Activated B cell treated with CpG ODN at 0.5 μM for 24 hours (primary cell): ENCODE data around the gene NPAS2. TPM values are rescaled to one million over a fixed set of nuclear protein-coding genes. Genes with fewer than 3 reads are reported as not detected.

Experiments
- ATAC-seq: fragments of 200-7000 bp; cut with Tn5 transposase; one replicate; pipeline ENCODE4 v1.10.0; 2021; ENCODE audit warnings: low read depth, mild to moderate bottlenecking, moderate library complexity
- CTCF ChIA-PET: fragments of 350-600 bp; sonication (Branson Sonifier 250); formaldehyde crosslinking; loops from one replicate; lab custom pipeline; 2021; ENCODE audit warnings: antibody characterized with exemption; lab: Charles Lee
- POLR2A ChIA-PET: fragments of 350-600 bp; sonication (Branson Sonifier 250); formaldehyde crosslinking; loops from one replicate; lab custom pipeline; 2021; ENCODE audit warnings: antibody characterized with exemption; lab: Charles Lee
- DNase-seq: peaks from one replicate; pipeline ENCODE4 v3.0.0; 2022
- H3K27ac Mint-ChIP-seq: one replicate; pipeline ENCODE4 v1.8.0; 2020; ENCODE audit warnings: mixed read lengths
- H3K27me3 Mint-ChIP-seq: one replicate; pipeline ENCODE4 v1.8.0; 2021; ENCODE audit warnings: mixed read lengths
- H3K36me3 Mint-ChIP-seq: one replicate; pipeline ENCODE4 v1.8.0; 2021; ENCODE audit warnings: low read depth, mixed read lengths
- H3K4me1 Mint-ChIP-seq: one replicate; pipeline ENCODE4 v1.8.0; 2021; ENCODE audit warnings: mixed read lengths
- H3K4me3 Mint-ChIP-seq: one replicate; pipeline ENCODE4 v1.8.0; 2020; ENCODE audit warnings: mild to moderate bottlenecking, mixed read lengths
- H3K9me3 Mint-ChIP-seq: one replicate; pipeline ENCODE4 v1.8.0; 2020; ENCODE audit warnings: mixed read lengths
- intact Hi-C: fragments of 100-400 bp; cut with micrococcal nuclease; formaldehyde crosslinking; loops from one replicate; pipeline ENCODE4 v1.15.1; 2024
- total RNA-seq: library from RNA; stranded (reverse); gene quantifications from 2 replicates; pipeline ENCODE4 v1.2.3, GENCODE V29; 2022
- TF ChIP-seq, protein P1 (sequence below): fragments of 200-600 bp; IDR thresholded peaks from one replicate; pipeline ENCODE4 v1.8.0; 2022; ENCODE audit warnings: antibody characterized with exemption, mild to moderate bottlenecking

NPAS2 gene
- total RNA-seq, 1 donor from 2014 or later = not detected

DNA sequence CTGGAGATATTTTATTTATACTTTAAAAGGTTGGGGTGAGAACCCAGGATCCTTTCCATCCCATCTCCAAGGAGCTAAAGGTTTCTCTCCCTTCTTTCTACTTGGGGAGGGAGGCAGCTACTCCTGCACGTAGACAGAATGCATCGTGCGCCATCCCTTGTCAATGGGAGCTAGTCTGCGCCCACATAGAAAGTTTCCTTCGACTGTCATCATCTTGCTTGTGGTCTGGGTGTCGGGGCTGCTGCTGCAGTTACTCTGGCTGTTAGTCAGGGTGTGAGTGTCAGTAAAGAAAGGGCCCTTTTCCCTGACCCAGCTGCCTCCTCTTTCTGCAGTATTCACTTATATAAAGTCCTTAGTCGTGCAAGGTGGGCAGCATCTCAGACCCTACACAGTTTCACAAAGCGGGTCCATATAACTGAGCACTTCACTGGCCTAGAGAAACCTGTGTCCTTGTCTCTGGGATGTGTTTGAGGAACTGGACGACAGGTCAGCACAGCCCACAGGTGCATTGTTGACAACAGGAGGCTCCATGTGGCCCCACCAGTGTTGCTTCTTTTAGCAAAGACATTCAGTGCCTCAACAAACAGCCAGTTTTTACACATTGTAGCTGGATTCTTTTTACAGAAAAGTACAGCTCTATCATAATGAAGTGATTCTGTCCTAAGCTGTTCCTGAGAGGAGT lies 22.4 kb downstream of the NPAS2 start:
- Mint-ChIP-seq H3K27me3 (peaks cover 21% of the 10 kb centered on the region), H3K4me1 (no peaks in the 10 kb centered on the region), H3K4me3 (no peak overlapping the region), H3K9me3 (no peaks in the 10 kb centered on the region), H3K27ac (no peak overlapping the region), H3K36me3 (no peaks in the 10 kb centered on the region)
- TF ChIP-seq, protein P1, sequence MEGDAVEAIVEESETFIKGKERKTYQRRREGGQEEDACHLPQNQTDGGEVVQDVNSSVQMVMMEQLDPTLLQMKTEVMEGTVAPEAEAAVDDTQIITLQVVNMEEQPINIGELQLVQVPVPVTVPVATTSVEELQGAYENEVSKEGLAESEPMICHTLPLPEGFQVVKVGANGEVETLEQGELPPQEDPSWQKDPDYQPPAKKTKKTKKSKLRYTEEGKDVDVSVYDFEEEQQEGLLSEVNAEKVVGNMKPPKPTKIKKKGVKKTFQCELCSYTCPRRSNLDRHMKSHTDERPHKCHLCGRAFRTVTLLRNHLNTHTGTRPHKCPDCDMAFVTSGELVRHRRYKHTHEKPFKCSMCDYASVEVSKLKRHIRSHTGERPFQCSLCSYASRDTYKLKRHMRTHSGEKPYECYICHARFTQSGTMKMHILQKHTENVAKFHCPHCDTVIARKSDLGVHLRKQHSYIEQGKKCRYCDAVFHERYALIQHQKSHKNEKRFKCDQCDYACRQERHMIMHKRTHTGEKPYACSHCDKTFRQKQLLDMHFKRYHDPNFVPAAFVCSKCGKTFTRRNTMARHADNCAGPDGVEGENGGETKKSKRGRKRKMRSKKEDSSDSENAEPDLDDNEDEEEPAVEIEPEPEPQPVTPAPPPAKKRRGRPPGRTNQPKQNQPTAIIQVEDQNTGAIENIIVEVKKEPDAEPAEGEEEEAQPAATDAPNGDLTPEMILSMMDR = no peak
- no peak for ATAC-seq
- intact Hi-C loops = no loop called here
- DNase-seq = no peak
- CTCF ChIA-PET = no interaction called here
- POLR2A ChIA-PET = interaction anchor here (0.8 kb wide), 1 partner anchor 8 kb away, joined by 3 read pairs; no protein-coding TSS in a partner anchor

DNA sequence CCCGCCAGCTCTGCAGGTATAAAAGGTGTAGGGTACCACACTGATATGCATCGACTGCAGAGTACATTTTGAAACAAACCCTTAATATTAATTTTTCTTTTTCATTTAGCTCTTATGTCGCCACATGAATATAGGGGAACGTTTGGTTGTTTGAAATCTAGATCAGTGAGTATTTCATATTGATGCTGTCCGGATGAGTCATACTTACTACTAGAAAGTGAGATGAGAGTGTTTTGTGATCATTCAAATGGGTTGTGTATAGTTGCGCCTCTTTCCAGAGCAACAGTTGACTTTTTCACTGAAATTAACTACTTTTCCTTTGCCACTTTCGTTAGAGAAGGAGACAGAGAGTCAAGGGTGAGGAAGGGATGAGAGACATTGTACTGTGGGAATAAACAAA lies 24.6 kb downstream of the NPAS2 start:
- DNase-seq = no peak
- Mint-ChIP-seq H3K27me3 (peaks cover 22% of the 10 kb centered on the region), H3K9me3 (no peaks in the 10 kb centered on the region), H3K4me3 (no peak overlapping the region), H3K27ac (no peak overlapping the region), H3K36me3 (no peaks in the 10 kb centered on the region), H3K4me1 (no peaks in the 10 kb centered on the region)
- no peak for ATAC-seq
- TF ChIP-seq, protein P1 = no peak
- intact Hi-C loops = no loop called here
- CTCF ChIA-PET = no interaction called here
- POLR2A ChIA-PET = no interaction called here

DNA sequence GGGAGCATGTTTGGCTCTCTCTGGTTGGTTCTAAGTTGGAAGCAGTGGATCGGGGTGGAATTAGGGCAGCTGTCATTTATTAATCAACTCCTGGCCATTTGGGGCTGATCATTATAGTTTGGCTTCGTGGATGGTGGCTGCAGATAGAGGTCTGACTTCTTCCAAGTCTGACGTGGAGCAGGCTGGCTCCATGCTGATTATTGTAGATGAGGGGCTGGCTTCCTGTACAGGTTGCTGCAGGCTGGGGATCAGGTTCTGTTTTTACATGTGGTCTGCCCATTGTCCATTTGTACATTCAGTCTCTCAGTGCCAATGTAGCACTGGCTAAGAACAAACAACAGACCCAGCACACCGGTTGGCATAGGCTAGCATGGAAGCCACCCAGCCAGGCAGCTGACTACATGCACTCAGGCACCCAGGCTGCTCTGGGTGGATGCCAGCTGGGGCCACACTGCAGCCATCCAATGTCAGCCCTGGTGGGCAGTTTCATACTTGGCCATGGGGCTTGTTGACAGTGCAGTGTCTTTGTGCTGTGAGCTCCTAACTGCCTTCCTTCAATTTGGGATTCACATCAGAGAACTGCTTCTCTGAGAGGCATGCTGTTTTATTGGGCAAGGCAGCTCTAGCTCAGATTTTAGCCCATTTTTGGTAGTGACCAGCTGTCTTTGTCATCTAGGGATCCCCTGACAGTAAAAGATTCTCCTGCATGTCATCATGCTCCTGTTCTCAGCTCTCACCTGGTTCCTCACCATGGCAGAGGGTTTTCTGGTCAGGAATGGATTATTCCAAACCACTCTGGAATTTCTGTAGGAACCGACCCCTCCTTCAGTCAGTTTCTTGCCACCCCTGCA lies 25.4 kb downstream of the NPAS2 start:
- Mint-ChIP-seq H3K36me3 (no peaks in the 10 kb centered on the region), H3K9me3 (no peaks in the 10 kb centered on the region)
- POLR2A ChIA-PET = no interaction called here

DNA sequence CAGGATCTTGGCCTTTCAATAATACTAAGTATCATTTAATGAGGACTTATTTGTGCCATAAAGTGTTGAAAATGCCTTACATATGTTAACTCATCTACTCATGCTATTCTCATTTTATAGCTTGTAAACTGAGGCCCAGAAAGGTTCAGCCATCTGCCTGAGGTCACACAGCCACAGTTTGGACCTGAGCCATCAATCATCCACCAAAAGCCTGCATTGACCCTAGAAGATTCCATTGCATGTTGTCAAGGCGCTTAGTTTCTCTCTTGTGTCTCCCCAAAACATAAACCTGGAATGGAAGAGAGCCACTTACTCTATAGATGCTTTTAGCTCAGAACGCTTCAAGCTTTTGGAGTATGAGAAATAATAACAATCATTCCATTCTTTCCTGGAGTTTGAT lies 26.8 kb downstream of the NPAS2 start:
- DNase-seq (no peak), ATAC-seq (no peak)
- H3K27me3 Mint-ChIP-seq = peaks cover 21% of the 10 kb centered on the region
- H3K9me3 Mint-ChIP-seq = no peaks in the 10 kb centered on the region
- no peaks in the 10 kb centered on the region for H3K4me1 Mint-ChIP-seq
- TF ChIP-seq, protein P1 = no peak
- H3K36me3 Mint-ChIP-seq = no peaks in the 10 kb centered on the region
- no peak overlapping the region for H3K4me3 Mint-ChIP-seq
- ChIA-PET POLR2A (no interaction called here), CTCF (no interaction called here)
- intact Hi-C loops = no loop called here
- no peak overlapping the region for H3K27ac Mint-ChIP-seq

More for the DNA sequence above, 25.4 kb downstream of the NPAS2 start:
- CTCF ChIA-PET = no interaction called here
- no peak overlapping the region for H3K27ac Mint-ChIP-seq
- intact Hi-C loops = no loop called here
- no peak for ATAC-seq
- TF ChIP-seq, protein P1 = no peak
- H3K4me3 Mint-ChIP-seq = no peak overlapping the region
- H3K27me3 Mint-ChIP-seq = peaks cover 24% of the 10 kb centered on the region
- no peaks in the 10 kb centered on the region for H3K4me1 Mint-ChIP-seq
- no peak for DNase-seq

DNA sequence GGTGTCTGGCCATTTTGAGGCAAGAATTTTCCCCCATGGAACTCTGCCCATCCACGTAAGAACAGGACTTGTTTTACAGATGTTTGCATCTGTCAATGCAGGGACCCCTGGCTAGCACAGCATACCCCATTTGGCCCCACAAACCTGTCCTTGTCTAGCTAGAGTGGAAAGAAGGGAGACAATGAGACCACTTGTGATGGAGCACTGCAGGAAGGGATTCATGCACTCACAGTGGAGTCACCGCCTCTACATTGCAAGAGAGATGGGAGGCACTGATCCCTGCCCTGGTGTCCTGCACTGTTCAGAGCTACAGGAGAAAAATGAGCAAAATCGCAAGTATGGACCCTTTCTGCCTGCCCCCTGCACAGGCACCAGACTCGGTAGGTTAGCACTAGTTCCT lies 32.5 kb downstream of the NPAS2 start:
- intact Hi-C loops = no loop called here
- ATAC-seq (no peak), DNase-seq (no peak)
- H3K4me3 Mint-ChIP-seq = no peak overlapping the region
- H3K9me3 Mint-ChIP-seq = no peaks in the 10 kb centered on the region
- TF ChIP-seq, protein P1 = no peak
- H3K4me1 Mint-ChIP-seq = no peaks in the 10 kb centered on the region
- H3K27ac Mint-ChIP-seq = no peak overlapping the region
- ChIA-PET POLR2A (no interaction called here), CTCF (no interaction called here)
- H3K36me3 Mint-ChIP-seq = no peaks in the 10 kb centered on the region
- H3K27me3 Mint-ChIP-seq = peaks cover 10% of the 10 kb centered on the region
